Uterus (tissue), 4 donors: ENCODE results near the gene LCAT. TPM values are rescaled to one million over a fixed set of nuclear protein-coding genes. Genes with fewer than 3 reads are reported as not detected.
A peak's percentile ranks its signal among the peaks of the same experiment; 100 is the strongest.

Source experiments
- DNase-seq, 2 donors: peaks; one replicate each; pipeline ENCODE4 v3.0.0-alpha.2; 2019 to 2020
- H3K27ac ChIP-seq, 2 donors: fragments of 200-600 bp; sonication (generic); 1 replicate in 1 of 2; 2 replicates in 1 of 2; pipeline ENCODE4 v1.5.1; 2016 to 2018
- H3K27me3 ChIP-seq, 2 donors: fragments of 200-600 bp; sonication (generic); one replicate each; pipeline ENCODE4 v1.5.1; 2018 to 2019; ENCODE audit warnings: control low read depth in 1 of 2
- H3K36me3 ChIP-seq, 2 donors: fragments of 200-600 bp; sonication (generic); one replicate each; pipeline ENCODE4 v1.5.1; 2019; ENCODE audit warnings: control low read depth in 1 of 2
- H3K4me1 ChIP-seq, 2 donors: fragments of 200-600 bp; sonication (generic); one replicate each; pipeline ENCODE4 v1.5.1; 2018 to 2019; ENCODE audit warnings: control low read depth in 1 of 2
- H3K4me3 ChIP-seq, 2 donors: fragments of 200-600 bp; sonication (generic); 1 replicate in 1 of 2; 2 replicates in 1 of 2; pipeline ENCODE4 v1.5.1; 2018 to 2019; ENCODE audit warnings: mild to moderate bottlenecking in 1 of 2
- H3K9me3 ChIP-seq, 2 donors: fragments of 200-600 bp; sonication (generic); one replicate each; pipeline ENCODE4 v1.5.1; 2019; ENCODE audit warnings: control low read depth in 1 of 2
- CTCF ChIP-seq, 4 experiments: fragments of 200-600 bp in 2 of 4; fragments of 450-650 bp in 2 of 4; sonication (generic) in 2 of 4; IDR thresholded peaks; one replicate each; pipeline ENCODE4 v1.5.1; 2016 to 2019; ENCODE audit warnings: antibody characterized with exemption in 4 of 4, mild to moderate bottlenecking in 2 of 4, moderate library complexity in 1 of 4
- POLR2A ChIP-seq, 2 donors: fragments of 450-650 bp; IDR thresholded peaks; one replicate each; pipeline ENCODE4 v1.6.1; 2016; ENCODE audit warnings: antibody characterized with exemption in 2 of 2, mild to moderate bottlenecking in 1 of 2, moderate library complexity in 1 of 2
- intact Hi-C: fragments of 100-400 bp; cut with DNase I; formaldehyde crosslinking; loops from one replicate; pipeline ENCODE4 v1.15.1; 2023; ENCODE audit warnings: low total_unique reads
- total RNA-seq, 4 donors: library from RNA; depleted of rRNA in 3 of 4; stranded (reverse); fragments of >200 nt in 3 of 4; gene quantifications; one replicate each; pipeline versions ENCODE4 v1.1.0 to v1.2.4, GENCODE V29; 2014 to 2023
- donor health status: DM: yes; HTN: yes; CAD: no.

Gene LCAT
- total RNA-seq, 4 donors from 2014 or later: 11.0 to 75.2 (median 12.4) TPM

GRCh38 chr16:67935402-67936123, 8.4 kb downstream of the LCAT start:
- DNase-seq: peak; percentile 94 to 95
- Histone ChIP-seq H3K27me3 (no peaks in the 10 kb centered on the region), H3K36me3 (no peaks in the 10 kb centered on the region), H3K9me3 (no peaks in the 10 kb centered on the region), H3K4me3 (peak overlapping the region; percentile 72 to 79), H3K27ac (peak overlapping the region; percentile 85 to 91), H3K4me1 (peaks cover 0 to 3% of the 10 kb centered on the region in 2 donors)
- TF ChIP-seq POLR2A (IDR thresholded peaks at IDR 0.05) (peak; percentile 51 to 81), CTCF (IDR thresholded peaks at IDR 0.05) (peak in 2 of 4 experiments; percentile 3 to 9)
- intact Hi-C loops: no loop called here

DNA sequence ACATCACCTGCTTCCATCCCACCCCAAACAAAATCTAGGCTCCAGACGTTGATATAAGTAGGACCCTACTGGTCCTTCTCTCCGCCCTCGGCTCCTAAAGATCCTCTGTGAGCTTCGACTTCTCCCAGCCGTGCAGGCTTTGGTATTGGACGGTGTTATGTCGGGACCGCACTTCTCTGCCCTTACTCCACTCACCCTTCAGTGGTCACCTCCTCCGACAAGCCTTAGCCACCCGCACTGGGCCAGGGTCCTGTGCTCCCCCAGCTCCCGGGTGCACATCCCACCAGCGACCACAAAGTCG, 8.9 kb downstream of the LCAT start:
- TF ChIP-seq POLR2A (IDR thresholded peaks at IDR 0.05): no peak
- no peak for TF ChIP-seq CTCF (IDR thresholded peaks at IDR 0.05)
- Histone ChIP-seq H3K27me3 (no peaks in the 10 kb centered on the region), H3K4me1 (peaks cover 0 to 3% of the 10 kb centered on the region in 2 donors), H3K9me3 (no peaks in the 10 kb centered on the region), H3K27ac (peak overlapping the region; percentile 85 to 91), H3K4me3 (peak overlapping the region; percentile 72 to 79), H3K36me3 (no peaks in the 10 kb centered on the region)
- intact Hi-C loops: no loop called here
- no peak for DNase-seq

- Histone ChIP-seq H3K36me3 (no peaks in the 10 kb centered on the region), H3K4me3 (peak overlapping the region in 1 of 2 donors; percentile 72), H3K27ac (peak overlapping the region; percentile 85 to 91), H3K27me3 (no peaks in the 10 kb centered on the region), H3K4me1 (peaks cover 0 to 3% of the 10 kb centered on the region in 2 donors), H3K9me3 (no peaks in the 10 kb centered on the region)
- intact Hi-C loops: no loop called here
- TF ChIP-seq CTCF (IDR thresholded peaks at IDR 0.05): no peak
- TF ChIP-seq POLR2A (IDR thresholded peaks at IDR 0.05): no peak
- DNase-seq: no peak
These were observed 9.4 kb downstream of the LCAT start for GRCh38 chr16:67934306-67935100.

GRCh38 chr16:67933805-67934204, 10.1 kb downstream of the LCAT start:
- no peak overlapping the region for H3K4me3 ChIP-seq
- no peaks in the 10 kb centered on the region for H3K27me3 ChIP-seq
- H3K9me3 ChIP-seq: no peaks in the 10 kb centered on the region
- H3K4me1 ChIP-seq: peaks cover 0 to 3% of the 10 kb centered on the region in 2 donors
- H3K27ac ChIP-seq: no peak overlapping the region
- TF ChIP-seq POLR2A (IDR thresholded peaks at IDR 0.05) (no peak), CTCF (IDR thresholded peaks at IDR 0.05) (no peak)
- no peak for DNase-seq
- intact Hi-C loops: no loop called here
- no peaks in the 10 kb centered on the region for H3K36me3 ChIP-seq

DNA sequence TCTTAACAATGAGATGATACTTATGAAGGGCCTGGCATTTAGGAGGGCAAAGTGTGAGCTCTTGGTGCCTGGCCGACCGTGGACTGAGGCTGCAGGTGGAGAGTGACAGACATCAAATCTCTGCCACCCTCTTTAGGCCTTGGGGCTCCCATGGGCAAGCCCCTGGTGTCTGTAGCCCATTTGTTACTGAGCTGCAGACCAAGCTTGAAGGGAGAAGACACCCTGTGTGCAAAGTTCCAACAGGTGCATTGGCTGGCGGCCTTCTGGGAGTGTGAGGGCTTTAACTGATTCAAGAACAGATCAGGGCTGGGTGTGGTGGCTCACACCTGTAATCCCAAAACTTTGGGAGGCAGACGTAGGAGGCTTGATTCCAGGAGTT, 11.5 kb downstream of the LCAT start:
- H3K36me3 ChIP-seq: no peaks in the 10 kb centered on the region
- no peak overlapping the region for H3K27ac ChIP-seq
- H3K27me3 ChIP-seq: no peaks in the 10 kb centered on the region
- TF ChIP-seq CTCF (IDR thresholded peaks at IDR 0.05) (no peak), POLR2A (IDR thresholded peaks at IDR 0.05) (no peak)
- intact Hi-C loops: no loop called here
- peaks cover 0 to 3% of the 10 kb centered on the region in 2 donors for H3K4me1 ChIP-seq
- no peak overlapping the region for H3K4me3 ChIP-seq
- H3K9me3 ChIP-seq: no peaks in the 10 kb centered on the region
- no peak for DNase-seq
